Subcutaneous adipose tissue (tissue), 4 donors: ENCODE measurements around the gene CHAT. TPM values are rescaled to one million over a fixed set of nuclear protein-coding genes. Genes with fewer than 3 reads are reported as not detected.

Source experiments
- CTCF ChIP-seq: fragments of 450-650 bp; IDR thresholded peaks from one replicate; pipeline ENCODE4 v1.5.1; 2016; ENCODE audit warnings: low read depth, mild to moderate bottlenecking, control low read depth, antibody characterized with exemption, moderate library complexity
- total RNA-seq, 4 donors: library from RNA; depleted of rRNA; stranded (reverse); fragments of >200 nt; gene quantifications; one replicate each; pipeline ENCODE4 v1.1.0, GENCODE V29; 2016

Gene CHAT
- total RNA-seq, 4 donors from 2014 or later: not detected

- no peak for TF ChIP-seq CTCF
Measured at GRCh38 chr10:49713266-49713665, 99.4 kb downstream of the CHAT start.

Other genes with a start within 250 kb of the CHAT start
- gene DRGX, start 217.9 kb upstream of the CHAT start, total RNA-seq: not detected
- 10 to 100 TPM; 12.7 to 20.6 (median 17.1) TPM for gene ERCC6, start 74.9 kb upstream of the CHAT start, total RNA-seq
- gene SLC18A3, start 3.7 kb upstream of the CHAT start, total RNA-seq: not detected
- gene C10orf53, start 65.6 kb downstream of the CHAT start, total RNA-seq: not detected
- gene OGDHL, start 148.3 kb downstream of the CHAT start, total RNA-seq: not detected